GM23248 (cell line): ENCODE results near the gene NAPEPLD.
"Not testable (repeated sequence)": the region's sequence is repeated elsewhere in the genome, so short reads cannot be mapped to it uniquely, and the experiment has no call there.

Source experiments
- EZH2 ChIP-seq: fragments of 200-600 bp; sonication (generic); IDR thresholded peaks from 2 replicates; pipeline ENCODE4 v1.6.1; 2018; ENCODE audit warnings: antibody characterized with exemption, mild to moderate bottlenecking; ENCODE audit not compliant: insufficient read depth, poor library complexity, severe bottlenecking
- EZH2phosphoT487 ChIP-seq: fragments of 200-600 bp; sonication (generic); IDR thresholded peaks from 2 replicates; pipeline ENCODE4 v1.6.1; 2018; ENCODE audit warnings: antibody characterized with exemption, moderate library complexity, mild to moderate bottlenecking, low read depth; ENCODE audit not compliant: insufficient read depth

GRCh38 chr7:103163087-103163825 lies 14.4 kb upstream of the NAPEPLD start:
- not testable (repeated sequence) for TF ChIP-seq EZH2phosphoT487, EZH2
